OCI-LY3 (cell line): ENCODE results near the gene ABTB2.

Experiments used
- H2AFZ ChIP-seq: fragments of 200-600, 300-600 bp; shearing (Covaris generic); 2 replicates; pipeline ENCODE4 v1.6.0; 2014; ENCODE audit warnings: antibody characterized with exemption, low read depth, low read length
- H3K27ac ChIP-seq: fragments of 200-600, 300-600 bp; sonication (generic); 2 replicates; pipeline ENCODE4 v1.5.1; 2014; ENCODE audit warnings: mild to moderate bottlenecking, low read length, moderate library complexity, mixed read lengths
- H3K27me3 ChIP-seq: fragments of 200-600, 300-600 bp; sonication (generic); 2 replicates; pipeline ENCODE4 v1.6.1; 2014; ENCODE audit warnings: low read depth, low read length, mixed read lengths
- H3K36me3 ChIP-seq: fragments of 200-600, 300-600 bp; sonication (generic); replicated peaks from 2 replicates; pipeline ENCODE3; 2014; ENCODE audit warnings: low read depth, low read length, mixed read lengths
- H3K4me1 ChIP-seq: fragments of 300-600, 200-600 bp; sonication (generic); 2 replicates; pipeline ENCODE4 v1.6.1; 2014; ENCODE audit warnings: low read length, mixed read lengths
- H3K4me2 ChIP-seq: fragments of 200-600, 300-600 bp; sonication (generic); 2 replicates; pipeline ENCODE4 v1.6.1; 2014; ENCODE audit warnings: low read length, mixed read lengths
- H3K4me3 ChIP-seq: fragments of 300-600, 200-600 bp; sonication (generic); 2 replicates; pipeline ENCODE4 v1.5.1; 2014; ENCODE audit warnings: antibody characterized with exemption, mild to moderate bottlenecking, low read length, moderate library complexity
- H3K79me2 ChIP-seq: fragments of 300-600, 200-600 bp; shearing (Covaris generic); 2 replicates; pipeline ENCODE4 v1.6.1; 2014; ENCODE audit warnings: mild to moderate bottlenecking, low read length, mixed read lengths
- H3K9ac ChIP-seq: fragments of 300-600, 200-600 bp; shearing (Covaris generic); 2 replicates; pipeline ENCODE4 v1.6.0; 2014; ENCODE audit warnings: mild to moderate bottlenecking, low read length, moderate library complexity
- H3K9me3 ChIP-seq: fragments of 200-600, 300-600 bp; shearing (Covaris generic); 2 replicates; pipeline ENCODE4 v1.6.1; 2014; ENCODE audit warnings: low read length, mixed read lengths; ENCODE audit not compliant: insufficient read depth
- H4K20me1 ChIP-seq: fragments of 200-600, 300-600 bp; sonication (generic); 2 replicates; pipeline ENCODE4 v1.6.1; 2016; ENCODE audit warnings: low read length, mixed read lengths; ENCODE audit not compliant: insufficient read depth
- EZH2phosphoT487 ChIP-seq: fragments of 200-600 bp; shearing (Covaris generic); IDR thresholded peaks from 2 replicates; pipeline ENCODE4 v1.6.1; 2018; ENCODE audit warnings: antibody characterized with exemption, mixed run types, low read depth
- TF ChIP-seq, protein P1 (sequence below): fragments of 200-600, 300-600 bp; sonication (generic); IDR thresholded peaks from 2 replicates; pipeline ENCODE4 v1.5.1; 2014; ENCODE audit warnings: antibody characterized with exemption, low read length, low read depth

The ABTB2 gene

DNA sequence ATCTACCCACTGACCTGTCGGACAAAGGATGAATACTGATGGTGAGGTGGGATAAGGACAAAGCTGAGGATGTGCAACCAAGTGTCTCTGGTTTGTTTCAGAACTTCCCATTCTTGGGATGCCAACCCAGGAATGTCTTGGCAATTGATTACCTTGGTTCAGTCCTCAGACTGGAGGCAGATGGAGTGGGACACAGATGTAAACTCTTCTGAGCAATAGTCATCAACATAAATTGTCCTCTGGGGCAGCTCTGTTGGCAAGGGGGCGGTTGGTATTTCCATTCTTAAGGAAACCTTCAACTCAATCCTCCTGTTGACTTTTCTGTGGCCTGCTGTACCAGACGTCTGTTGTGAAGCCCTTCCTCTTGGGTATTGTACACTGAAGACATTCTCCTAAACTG, 6.8 kb downstream of the ABTB2 start:
- TF ChIP-seq, protein P1, sequence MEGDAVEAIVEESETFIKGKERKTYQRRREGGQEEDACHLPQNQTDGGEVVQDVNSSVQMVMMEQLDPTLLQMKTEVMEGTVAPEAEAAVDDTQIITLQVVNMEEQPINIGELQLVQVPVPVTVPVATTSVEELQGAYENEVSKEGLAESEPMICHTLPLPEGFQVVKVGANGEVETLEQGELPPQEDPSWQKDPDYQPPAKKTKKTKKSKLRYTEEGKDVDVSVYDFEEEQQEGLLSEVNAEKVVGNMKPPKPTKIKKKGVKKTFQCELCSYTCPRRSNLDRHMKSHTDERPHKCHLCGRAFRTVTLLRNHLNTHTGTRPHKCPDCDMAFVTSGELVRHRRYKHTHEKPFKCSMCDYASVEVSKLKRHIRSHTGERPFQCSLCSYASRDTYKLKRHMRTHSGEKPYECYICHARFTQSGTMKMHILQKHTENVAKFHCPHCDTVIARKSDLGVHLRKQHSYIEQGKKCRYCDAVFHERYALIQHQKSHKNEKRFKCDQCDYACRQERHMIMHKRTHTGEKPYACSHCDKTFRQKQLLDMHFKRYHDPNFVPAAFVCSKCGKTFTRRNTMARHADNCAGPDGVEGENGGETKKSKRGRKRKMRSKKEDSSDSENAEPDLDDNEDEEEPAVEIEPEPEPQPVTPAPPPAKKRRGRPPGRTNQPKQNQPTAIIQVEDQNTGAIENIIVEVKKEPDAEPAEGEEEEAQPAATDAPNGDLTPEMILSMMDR, result no peak
- no peak for TF ChIP-seq EZH2phosphoT487
- Histone ChIP-seq H3K27me3 (no peaks in the 10 kb centered on the region), H3K79me2 (peaks cover 89% of the 10 kb centered on the region), H3K4me1 (peaks cover 65% of the 10 kb centered on the region), H3K4me2 (peak overlapping the region; percentile 82), H4K20me1 (peaks cover 63% of the 10 kb centered on the region), H3K36me3 (peaks cover 5% of the 10 kb centered on the region), H3K4me3 (no peak overlapping the region), H3K9me3 (no peaks in the 10 kb centered on the region), H2AFZ (no peak overlapping the region), H3K27ac (peak overlapping the region; percentile 92), H3K9ac (no peak overlapping the region)

DNA sequence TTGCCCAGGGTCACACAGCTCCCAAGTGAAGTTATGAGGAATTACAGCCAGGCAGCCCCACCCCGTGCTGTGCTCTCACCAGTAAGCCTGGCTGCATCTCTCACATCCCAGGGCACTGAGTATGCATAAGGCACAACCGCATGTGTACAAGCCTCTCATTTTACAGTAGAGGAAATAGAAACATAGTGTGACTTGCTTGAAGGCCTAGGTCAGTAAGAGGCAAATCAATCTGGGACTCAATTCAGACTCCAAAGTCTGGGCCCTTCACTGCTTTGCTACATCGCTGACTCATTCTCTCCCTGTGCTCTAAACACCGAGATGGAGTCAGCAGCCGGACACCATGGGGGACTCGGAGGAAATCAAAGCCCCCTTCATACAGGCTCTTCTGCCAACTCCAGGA, 7.9 kb downstream of the ABTB2 start:
- Histone ChIP-seq H3K36me3 (peaks cover 5% of the 10 kb centered on the region), H3K9ac (no peak overlapping the region), H3K9me3 (no peaks in the 10 kb centered on the region), H3K27ac (no peak overlapping the region), H3K4me1 (peaks cover 53% of the 10 kb centered on the region), H3K27me3 (no peaks in the 10 kb centered on the region), H3K4me2 (peak overlapping the region; percentile 10; the same call in 1 of the 2 replicates), H2AFZ (no peak overlapping the region), H3K79me2 (peaks cover 89% of the 10 kb centered on the region), H3K4me3 (no peak overlapping the region), H4K20me1 (peaks cover 52% of the 10 kb centered on the region)
- TF ChIP-seq EZH2phosphoT487, result no peak
- TF ChIP-seq, protein P1, result no peak

GRCh38 chr11:34348919-34349318, 8.9 kb downstream of the ABTB2 start:
- Histone ChIP-seq H3K9me3 (no peaks in the 10 kb centered on the region), H3K4me1 (peaks cover 47% of the 10 kb centered on the region), H4K20me1 (peaks cover 52% of the 10 kb centered on the region), H3K36me3 (peaks cover 5% of the 10 kb centered on the region), H3K4me2 (no peak overlapping the region), H3K79me2 (peaks cover 90% of the 10 kb centered on the region), H3K9ac (no peak overlapping the region), H3K27me3 (no peaks in the 10 kb centered on the region), H3K27ac (no peak overlapping the region), H2AFZ (no peak overlapping the region), H3K4me3 (no peak overlapping the region)
- no peak for TF ChIP-seq EZH2phosphoT487
- TF ChIP-seq, protein P1, result no peak

DNA sequence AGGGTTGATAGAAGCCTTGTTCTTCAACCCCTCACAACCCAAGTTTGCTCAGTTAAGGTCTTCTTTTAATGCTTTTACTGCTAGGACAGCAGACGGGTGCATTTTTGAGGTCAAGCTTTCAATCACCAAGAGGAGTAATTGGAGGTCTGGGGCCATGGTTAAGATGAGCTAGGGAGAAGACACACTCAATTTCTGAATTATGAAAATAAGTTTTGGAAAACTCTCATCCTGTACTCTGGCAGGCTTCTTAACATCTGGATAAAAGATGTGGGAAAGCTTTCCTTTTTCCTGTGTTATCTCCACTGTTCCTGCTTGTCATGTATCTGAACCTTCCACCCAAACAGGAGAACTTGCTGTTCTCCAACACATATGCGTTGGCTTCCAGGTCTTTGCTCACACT, 9.7 kb downstream of the ABTB2 start:
- H3K27ac ChIP-seq, result no peak overlapping the region
- H3K27me3 ChIP-seq, result no peaks in the 10 kb centered on the region
- no peak overlapping the region for H3K9ac ChIP-seq
- H3K4me1 ChIP-seq, result peaks cover 39% of the 10 kb centered on the region
- TF ChIP-seq, protein P1, result no peak
- TF ChIP-seq EZH2phosphoT487, result no peak
- no peak overlapping the region for H3K4me2 ChIP-seq
- H4K20me1 ChIP-seq, result peaks cover 50% of the 10 kb centered on the region
- peaks cover 90% of the 10 kb centered on the region for H3K79me2 ChIP-seq
- H3K4me3 ChIP-seq, result no peak overlapping the region
- H3K36me3 ChIP-seq, result peaks cover 5% of the 10 kb centered on the region
- no peaks in the 10 kb centered on the region for H3K9me3 ChIP-seq
- no peak overlapping the region for H2AFZ ChIP-seq
